Breast epithelium (tissue), 3 donors: ENCODE results near the gene HMCN1.

Source experiments
- CTCF ChIP-seq, 3 donors: fragments of 450-650 bp; IDR thresholded peaks; one replicate each; pipeline ENCODE4 v1.5.1; 2016 to 2017; ENCODE audit warnings: antibody characterized with exemption in 3 of 3, mild to moderate bottlenecking in 3 of 3, moderate library complexity in 3 of 3
- POLR2AphosphoS5 ChIP-seq, 3 donors: sonication (generic); formaldehyde crosslinking; IDR thresholded peaks; one replicate each; pipeline ENCODE4 v1.6.1; 2017; ENCODE audit warnings: antibody characterized with exemption in 3 of 3

- TF ChIP-seq CTCF (IDR thresholded peaks at IDR 0.05), result no peak
- no peak for TF ChIP-seq POLR2AphosphoS5 (IDR thresholded peaks at IDR 0.05)
Observed at GRCh38 chr1:185871627-185872150, 137.5 kb downstream of the HMCN1 start.
